Esophagus muscularis mucosa (tissue), 3 donors: ENCODE data around the gene UQCRH.

ENCODE experiments used
- POLR2A ChIP-seq: fragments of 450-650 bp; IDR thresholded peaks from one replicate; pipeline ENCODE4 v1.6.1; 2017; ENCODE audit warnings: antibody characterized with exemption, moderate library complexity, mild to moderate bottlenecking, low read depth
- TF ChIP-seq, protein P1 (sequence below), 3 experiments: fragments of 200-600 bp in 2 of 3; fragments of 450-650 bp in 1 of 3; sonication (generic) in 2 of 3; IDR thresholded peaks; one replicate each; pipeline ENCODE4 v1.5.1; 2017 to 2019; ENCODE audit warnings: antibody characterized with exemption in 3 of 3, mild to moderate bottlenecking in 2 of 3, moderate library complexity in 1 of 3

DNA sequence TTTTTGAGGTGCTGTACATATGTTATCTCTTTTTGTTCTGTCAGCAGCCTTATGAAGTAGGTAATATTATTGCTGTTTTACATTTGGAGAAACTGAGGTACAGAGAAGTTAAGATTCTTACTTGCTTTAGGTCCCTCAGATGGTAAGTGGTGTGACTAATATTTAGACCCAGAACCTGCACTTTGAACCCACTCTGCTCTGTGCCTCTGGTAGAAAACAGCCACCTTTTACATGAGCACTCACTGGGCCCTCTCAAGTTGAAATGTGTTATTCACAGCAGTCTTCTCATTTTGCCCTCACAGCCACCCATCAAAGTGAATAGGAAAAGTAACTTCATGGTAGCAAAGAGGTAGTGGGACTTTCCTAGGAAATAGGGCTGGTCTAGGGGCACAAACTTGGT is 41.8 kb downstream of the UQCRH start:
- TF ChIP-seq POLR2A: no peak
- TF ChIP-seq, protein P1, sequence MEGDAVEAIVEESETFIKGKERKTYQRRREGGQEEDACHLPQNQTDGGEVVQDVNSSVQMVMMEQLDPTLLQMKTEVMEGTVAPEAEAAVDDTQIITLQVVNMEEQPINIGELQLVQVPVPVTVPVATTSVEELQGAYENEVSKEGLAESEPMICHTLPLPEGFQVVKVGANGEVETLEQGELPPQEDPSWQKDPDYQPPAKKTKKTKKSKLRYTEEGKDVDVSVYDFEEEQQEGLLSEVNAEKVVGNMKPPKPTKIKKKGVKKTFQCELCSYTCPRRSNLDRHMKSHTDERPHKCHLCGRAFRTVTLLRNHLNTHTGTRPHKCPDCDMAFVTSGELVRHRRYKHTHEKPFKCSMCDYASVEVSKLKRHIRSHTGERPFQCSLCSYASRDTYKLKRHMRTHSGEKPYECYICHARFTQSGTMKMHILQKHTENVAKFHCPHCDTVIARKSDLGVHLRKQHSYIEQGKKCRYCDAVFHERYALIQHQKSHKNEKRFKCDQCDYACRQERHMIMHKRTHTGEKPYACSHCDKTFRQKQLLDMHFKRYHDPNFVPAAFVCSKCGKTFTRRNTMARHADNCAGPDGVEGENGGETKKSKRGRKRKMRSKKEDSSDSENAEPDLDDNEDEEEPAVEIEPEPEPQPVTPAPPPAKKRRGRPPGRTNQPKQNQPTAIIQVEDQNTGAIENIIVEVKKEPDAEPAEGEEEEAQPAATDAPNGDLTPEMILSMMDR (IDR thresholded peaks at IDR 0.05): no peak
